GM12864 (cell line): ENCODE data around the gene TLR10.
"Not testable (repeated sequence)": the region's sequence is repeated elsewhere in the genome, so short reads cannot be mapped to it uniquely, and the experiment has no call there.

Source experiments
- DNase-seq: peaks from one replicate; pipeline ENCODE4 v3.0.0-alpha.2; 2011; ENCODE audit warnings: low read depth
- H3K4me3 ChIP-seq: 2 replicates; pipeline ENCODE4 v1.5.1; 2011; ENCODE audit warnings: mild to moderate bottlenecking, low read depth, low read length, control low read depth
- TF ChIP-seq, protein P1 (sequence below): IDR thresholded peaks from 2 replicates; pipeline ENCODE4 v1.5.1; 2011; ENCODE audit warnings: low read depth, mild to moderate bottlenecking, moderate library complexity, low read length, control low read depth, inconsistent platforms; ENCODE audit errors: missing control alignments

The TLR10 gene

DNA sequence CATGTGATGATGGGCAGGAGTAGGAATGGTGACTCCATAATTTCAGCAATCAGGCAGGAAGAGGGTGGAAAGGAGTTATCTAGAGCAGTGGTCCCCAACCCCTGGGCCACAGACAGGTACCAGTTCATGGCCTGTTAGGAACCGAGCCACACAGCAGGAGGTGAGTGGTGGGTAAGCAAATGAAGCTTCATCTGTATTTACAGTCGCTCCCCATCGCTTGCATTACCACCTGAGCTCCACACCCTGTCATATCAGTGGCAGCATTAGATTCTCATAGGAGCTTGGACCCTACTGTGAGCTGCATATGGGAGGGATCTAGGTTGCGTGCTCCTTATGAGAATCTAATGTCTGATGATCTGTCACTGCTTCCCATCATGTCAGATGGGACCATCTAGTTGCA is 1.4 kb upstream of the TLR10 start:
- DNase-seq: no peak
- TF ChIP-seq, protein P1, sequence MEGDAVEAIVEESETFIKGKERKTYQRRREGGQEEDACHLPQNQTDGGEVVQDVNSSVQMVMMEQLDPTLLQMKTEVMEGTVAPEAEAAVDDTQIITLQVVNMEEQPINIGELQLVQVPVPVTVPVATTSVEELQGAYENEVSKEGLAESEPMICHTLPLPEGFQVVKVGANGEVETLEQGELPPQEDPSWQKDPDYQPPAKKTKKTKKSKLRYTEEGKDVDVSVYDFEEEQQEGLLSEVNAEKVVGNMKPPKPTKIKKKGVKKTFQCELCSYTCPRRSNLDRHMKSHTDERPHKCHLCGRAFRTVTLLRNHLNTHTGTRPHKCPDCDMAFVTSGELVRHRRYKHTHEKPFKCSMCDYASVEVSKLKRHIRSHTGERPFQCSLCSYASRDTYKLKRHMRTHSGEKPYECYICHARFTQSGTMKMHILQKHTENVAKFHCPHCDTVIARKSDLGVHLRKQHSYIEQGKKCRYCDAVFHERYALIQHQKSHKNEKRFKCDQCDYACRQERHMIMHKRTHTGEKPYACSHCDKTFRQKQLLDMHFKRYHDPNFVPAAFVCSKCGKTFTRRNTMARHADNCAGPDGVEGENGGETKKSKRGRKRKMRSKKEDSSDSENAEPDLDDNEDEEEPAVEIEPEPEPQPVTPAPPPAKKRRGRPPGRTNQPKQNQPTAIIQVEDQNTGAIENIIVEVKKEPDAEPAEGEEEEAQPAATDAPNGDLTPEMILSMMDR: no peak
- H3K4me3 ChIP-seq: no peak overlapping the region

- TF ChIP-seq, protein P1: no peak
Measured at GRCh38 chr4:38783109-38783460, 295 bp upstream of the TLR10 start.

GRCh38 chr4:38781854-38782261 is 932 bp downstream of the TLR10 start:
- peak overlapping the region; percentile 71 for H3K4me3 ChIP-seq
- DNase-seq: no peak
- TF ChIP-seq, protein P1: no peak

More at GRCh38 chr4:38783109-38783460, 295 bp upstream of the TLR10 start:
- no peak overlapping the region for H3K4me3 ChIP-seq
- DNase-seq: no peak

DNA sequence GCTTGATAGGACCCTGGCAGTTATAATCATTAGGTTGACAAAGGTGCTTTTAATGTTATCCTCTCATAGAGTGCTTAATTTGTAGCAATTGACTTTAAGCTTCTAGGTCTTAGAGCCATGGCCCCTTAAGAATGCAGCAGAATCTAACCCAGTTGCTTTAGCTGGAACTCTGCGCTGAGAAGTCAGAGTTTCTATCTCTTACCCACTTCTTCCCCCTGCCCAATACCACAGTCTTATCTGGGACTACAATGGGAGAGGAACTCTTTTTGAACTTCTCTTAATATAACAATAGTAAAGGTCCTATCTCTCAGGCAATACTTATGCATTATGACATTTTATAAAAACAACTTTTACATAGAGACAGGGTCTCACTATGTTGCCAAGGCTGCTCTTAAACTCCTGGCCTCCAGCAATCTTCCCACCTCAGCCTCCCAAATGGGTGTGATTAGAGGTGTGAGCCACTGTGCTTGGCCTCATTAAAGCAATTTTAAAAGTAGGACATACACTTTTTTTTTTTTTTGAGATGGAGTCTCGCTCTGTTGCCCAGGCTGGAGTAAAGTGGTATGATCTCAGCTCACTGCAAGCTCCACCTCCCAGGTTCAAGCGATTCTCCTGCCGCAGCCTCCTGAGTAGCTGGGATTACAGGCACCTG is 1.8 kb downstream of the TLR10 start:
- TF ChIP-seq, protein P1: no peak
- H3K4me3 ChIP-seq: peak overlapping the region; percentile 48
- DNase-seq: no peak

DNA sequence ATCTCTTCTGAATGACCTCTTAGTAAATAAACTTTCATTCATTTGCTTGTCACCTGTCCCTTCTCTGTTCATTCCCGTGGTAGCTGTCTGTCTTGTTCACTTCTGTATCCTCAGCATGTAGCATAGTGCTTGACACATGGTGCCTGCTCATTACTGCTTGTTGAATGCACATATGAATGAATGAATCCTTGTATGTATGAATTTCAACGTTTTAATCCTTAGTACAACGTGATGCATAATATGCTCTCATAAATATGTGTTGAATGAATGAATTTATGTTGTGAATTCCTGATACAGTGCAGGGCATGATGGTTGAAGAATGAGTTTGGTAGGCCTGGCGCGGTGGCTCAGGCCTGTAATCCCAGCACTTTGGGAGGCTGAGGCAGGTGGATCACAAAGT is 3.0 kb downstream of the TLR10 start:
- TF ChIP-seq, protein P1: no peak
- DNase-seq: no peak
- H3K4me3 ChIP-seq: peak overlapping the region; percentile 20; the same call in 1 of the 2 replicates

GRCh38 chr4:38777925-38778324 is 4.9 kb downstream of the TLR10 start:
- H3K4me3 ChIP-seq, DNase-seq: not testable (repeated sequence)

DNA sequence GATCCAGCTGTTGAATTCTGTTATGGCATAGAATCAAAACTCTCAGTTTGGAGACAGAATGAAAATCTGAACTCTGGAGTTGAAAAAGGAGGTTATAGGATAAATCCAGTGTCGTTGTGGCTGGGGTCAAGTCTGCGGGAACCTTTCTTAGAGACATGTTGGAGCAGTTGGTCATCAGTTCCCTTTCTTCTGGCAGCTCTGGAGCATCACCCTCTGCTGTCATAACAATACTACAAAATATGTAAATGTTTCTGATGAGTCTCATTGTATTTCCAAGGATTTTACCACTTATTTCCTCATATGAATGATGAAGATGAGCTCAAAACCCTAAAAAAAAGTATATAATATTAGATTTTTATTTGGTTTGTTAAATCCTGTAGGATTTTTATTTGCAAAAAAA is 7.5 kb downstream of the TLR10 start:
- no peak for DNase-seq
- no peak overlapping the region for H3K4me3 ChIP-seq
- TF ChIP-seq, protein P1: no peak
